CD4-positive, alpha-beta T cell treated with Interleukin-10 for 1 hour (primary cell): ENCODE measurements around the gene NES.

ENCODE experiments used
- DNase-seq: peaks from one replicate; pipeline ENCODE4 v3.0.0-alpha.2; 2020

The NES gene

GRCh38 chr1:156618853-156619581 lies 58.2 kb downstream of the NES start, which contains the start of gene HAPLN2:
HAPLN2 (plus strand) TSS chr1:156619415; CDS start chr1:156623491, 4,076 bp downstream.
- DNase-seq, result peak; percentile 14
